K562 (cell line): ENCODE results near the gene ELMO3. TPM values are rescaled to one million over a fixed set of nuclear protein-coding genes. Genes with fewer than 3 reads are reported as not detected.

Experiments used
- ATF1 ChIP-seq, 2 experiments: fragments of 450-650 bp in 1 of 2; IDR thresholded peaks; 2 replicates each; pipeline ENCODE4 v1.6.1; 2016; ENCODE audit warnings: missing compliant biosample characterization in 1 of 2, missing genetic modification characterization in 1 of 2
- BHLHE40 ChIP-seq: IDR thresholded peaks from 2 replicates; pipeline ENCODE4 v1.6.1; 2011; ENCODE audit warnings: low read length, improper control_type of control experiment
- CBX5 ChIP-seq: IDR thresholded peaks from 2 replicates; pipeline ENCODE4 v1.6.1; 2014; ENCODE audit warnings: low read depth, borderline replicate concordance
- CHCHD3 ChIP-seq: fragments of 250-450 bp; sonication (Bioruptor Pico); IDR thresholded peaks from 2 replicates; pipeline ENCODE4 v2.1.2; 2022; ENCODE audit warnings: mild to moderate bottlenecking
- E2F3 ChIP-seq: fragments of 250-450 bp; sonication (Bioruptor Pico); IDR thresholded peaks from 2 replicates; pipeline ENCODE4 v1.4.0; 2020; ENCODE audit warnings: mild to moderate bottlenecking
- FOXK1 ChIP-seq: sonication (generic); formaldehyde crosslinking; IDR thresholded peaks from 2 replicates; pipeline ENCODE4 v1.8.0; 2022; ENCODE audit warnings: missing genetic modification reagents, mild to moderate bottlenecking, borderline replicate concordance
- FOXP4 ChIP-seq: sonication (generic); formaldehyde crosslinking; IDR thresholded peaks from 2 replicates; pipeline ENCODE4 v1.8.0; 2022; ENCODE audit warnings: mild to moderate bottlenecking, missing genetic modification reagents, borderline replicate concordance
- GATAD2A ChIP-seq: fragments of 450-650 bp; IDR thresholded peaks from 2 replicates; pipeline ENCODE4 v1.6.1; 2017
- GATAD2B ChIP-seq: fragments of 450-650 bp; IDR thresholded peaks from 2 replicates; pipeline ENCODE4 v1.6.1; 2017; ENCODE audit warnings: mild to moderate bottlenecking, borderline replicate concordance
- HMGN3 ChIP-seq: IDR thresholded peaks from 2 replicates; pipeline ENCODE4 v1.6.1; 2011; ENCODE audit warnings: borderline replicate concordance, low read depth, mild to moderate bottlenecking, mixed read lengths, low read length; ENCODE audit not compliant: insufficient read length; ENCODE audit errors: extremely low read depth
- KLF16 ChIP-seq: IDR thresholded peaks from 2 replicates; pipeline ENCODE4 v1.6.1; 2016; ENCODE audit warnings: antibody characterized with exemption
- NCOA6 ChIP-seq: fragments of 450-650 bp; IDR thresholded peaks from 2 replicates; pipeline ENCODE4 v1.6.1; 2017; ENCODE audit warnings: mild to moderate bottlenecking
- NR0B1 ChIP-seq: fragments of 450-650 bp; IDR thresholded peaks from one replicate; pipeline ENCODE4 v1.6.1; 2018; ENCODE audit warnings: mild to moderate bottlenecking, moderate library complexity; ENCODE audit not compliant: partially characterized antibody
- NR2C1 ChIP-seq, 2 experiments: fragments of 450-650 bp; IDR thresholded peaks; 2 replicates each; pipeline ENCODE4 v1.6.1; 2017; ENCODE audit warnings: mild to moderate bottlenecking in 2 of 2, antibody characterized with exemption in 1 of 2, inconsistent platforms in 1 of 2, missing compliant biosample characterization in 1 of 2, missing genetic modification characterization in 1 of 2
- NR2F6 ChIP-seq: fragments of 450-650 bp; formaldehyde crosslinking; IDR thresholded peaks from 2 replicates; pipeline ENCODE4 v1.4.0; 2020; ENCODE audit warnings: mild to moderate bottlenecking
- NRF1 ChIP-seq, 2 experiments: fragments of 450-650 bp; IDR thresholded peaks in 1 of 2; conservative IDR thresholded peaks in 1 of 2; 2 replicates each; pipeline ENCODE4 v1.6.1; 2014; ENCODE audit warnings: mild to moderate bottlenecking in 2 of 2
- PKNOX1 ChIP-seq: fragments of 450-650 bp; IDR thresholded peaks from 2 replicates; pipeline ENCODE4 v1.6.1; 2016
- POLR2G ChIP-seq: fragments of 200-400 bp; formaldehyde crosslinking; IDR thresholded peaks from 2 replicates; pipeline ENCODE4 v1.6.1; 2017; ENCODE audit warnings: low read depth, mild to moderate bottlenecking, antibody characterized with exemption, low read length, moderate library complexity
- RFX5 ChIP-seq: IDR thresholded peaks from 2 replicates; pipeline ENCODE4 v1.6.1; 2011; ENCODE audit warnings: low read depth, mild to moderate bottlenecking, improper control_type of control experiment, low read length
- TAF15 ChIP-seq: fragments of 200-400 bp; formaldehyde crosslinking; IDR thresholded peaks from 2 replicates; pipeline ENCODE4 v1.6.1; 2017; ENCODE audit warnings: mild to moderate bottlenecking, low read depth, low read length, moderate library complexity
- THRAP3 ChIP-seq: fragments of 450-650 bp; IDR thresholded peaks from 2 replicates; pipeline ENCODE4 v1.6.1; 2016; ENCODE audit warnings: mild to moderate bottlenecking, inconsistent platforms, borderline replicate concordance
- WHSC1 ChIP-seq: IDR thresholded peaks from one replicate; pipeline ENCODE4 v1.6.1; 2012; ENCODE audit warnings: low read length, control low read depth, inconsistent platforms
- ZNF253 ChIP-seq: fragments of 250-450 bp; sonication (Bioruptor Pico); conservative IDR thresholded peaks from 2 replicates; pipeline ENCODE4 v1.6.1; 2021; ENCODE audit warnings: mild to moderate bottlenecking
- ZNF274 ChIP-seq: IDR thresholded peaks from 2 replicates; pipeline ENCODE4 v1.6.1; 2011; ENCODE audit warnings: low read depth, mild to moderate bottlenecking, low read length, moderate library complexity, borderline replicate concordance
- ZNF780A ChIP-seq: fragments of 250-450 bp; sonication (Bioruptor Pico); IDR thresholded peaks from 2 replicates; pipeline ENCODE4 v1.5.0; 2021; ENCODE audit warnings: mild to moderate bottlenecking
- ZSCAN29 ChIP-seq: fragments of 450-650 bp; IDR thresholded peaks from 2 replicates; pipeline ENCODE4 v1.6.1; 2017
- polyA plus RNA-seq, 8 experiments: library from polyadenylated mRNA; depleted of rRNA in 4 of 8; stranded (reverse) in 5 of 8; unstranded in 3 of 8; fragments of >200 nt; fragmentation: Nextera tagmentation in 2 of 8; fragmentation: Illumina TruSeq in 1 of 8; extraction: Ambion mirVana in 2 of 8; extraction: Trizol in 1 of 8; gene quantifications; 2 replicates each; pipeline versions ENCODE4 v1.2.1 to v1.2.3, GENCODE V29; 2011 to 2014; ENCODE audit warnings: inconsistent platforms in 1 of 8, missing spikeins in 1 of 8
- total RNA-seq, 7 experiments: library from RNA; depleted of rRNA in 6 of 7; stranded (reverse); fragments of >200 nt in 6 of 7; fragmentation: Illumina TruSeq in 2 of 7; extraction: Trizol in 2 of 7; gene quantifications; 2 replicates each; pipeline versions ENCODE4 v1.2.1 to v1.2.3, GENCODE V29; 2011 to 2021; ENCODE audit warnings: low replicate concordance in 1 of 7

Gene ELMO3
- total and polyA plus RNA-seq, 9 of the 15 experiments (the other 6 are each of a cell fraction or from before 2014, with no cell fraction given): 0.04 to 5.1 (median 1.5) TPM

- TF ChIP-seq FOXP4 (no peak), E2F3 (CRISPR knock-in tag) (no peak), CHCHD3 (CRISPR knock-in tag) (no peak), GATAD2B (no peak), ZNF780A (CRISPR knock-in tag) (no peak), BHLHE40 (no peak), GATAD2A (no peak), ZNF253 (CRISPR knock-in tag) (no peak), ATF1 (CRISPR knock-in tag; IDR thresholded peaks at IDR 0.05) (no peak), ATF1 (tag; IDR thresholded peaks at IDR 0.05) (no peak), HMGN3 (peak; percentile 60), NRF1 (conservative IDR thresholded peaks at IDR 0.05 in 1 of 2, IDR thresholded peaks at IDR 0.05 in 1 of 2) (peak; percentile 72 to 78), FOXK1 (no peak), WHSC1 (no peak), TAF15 (no peak), NR2F6 (CRISPR knock-in tag) (no peak), THRAP3 (no peak), ZSCAN29 (no peak), RFX5 (no peak), POLR2G (peak; percentile 57), KLF16 (no peak), NR0B1 (no peak), NCOA6 (no peak), CBX5 (no peak), NR2C1 (IDR thresholded peaks at IDR 0.05) (no peak), NR2C1 (tag; IDR thresholded peaks at IDR 0.05) (no peak), PKNOX1 (no peak), ZNF274 (no peak)
Measured at GRCh38 chr16:67177743-67178699, 20.9 kb upstream of the ELMO3 start (continued).
